ENCODE measurements around the gene ACTG2. TPM values are rescaled to one million over a fixed set of nuclear protein-coding genes. Genes with fewer than 3 reads are reported as not detected.
A peak's percentile ranks its signal among the peaks of the same experiment; 100 is the strongest.

The ACTG2 gene
- total RNA-seq = 0.19 and 0.31 TPM in 2 replicates
- long read RNA-seq = 0 reads

DNA sequence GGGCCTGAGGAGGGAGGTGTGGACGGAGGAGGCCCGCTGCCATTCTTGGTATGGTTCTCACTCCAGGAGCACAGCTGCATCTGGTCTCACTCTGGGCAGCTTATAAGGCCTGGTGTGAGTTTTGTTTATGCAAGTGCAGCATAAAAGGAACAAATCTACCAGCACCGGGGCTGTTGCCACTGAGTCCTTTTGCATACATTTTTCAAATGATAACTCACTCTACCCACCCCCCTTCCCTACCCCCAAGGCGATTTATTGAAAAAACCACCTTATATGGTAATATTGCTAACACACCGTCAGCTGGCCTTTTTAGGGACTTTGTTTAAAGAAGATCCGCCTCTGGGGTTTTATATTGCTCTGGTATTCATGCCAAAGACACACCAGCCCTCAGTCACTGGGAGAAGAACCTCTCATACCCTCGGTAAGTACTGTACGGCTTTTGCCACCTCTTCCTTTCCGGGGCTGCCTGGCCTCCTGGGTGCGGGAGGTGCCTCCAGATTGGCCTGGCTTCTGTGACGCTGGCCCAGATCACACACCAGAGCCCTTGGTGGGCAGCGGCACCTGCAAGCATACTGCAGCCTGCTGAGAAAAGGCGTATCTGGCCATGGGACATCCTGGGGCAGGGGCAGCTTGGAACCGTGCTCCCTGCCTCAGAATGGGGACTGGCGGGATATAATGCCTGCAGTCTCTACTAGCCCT, at the start of gene ACTG2:
TSS of gene ACTG2 (plus strand) at position 378 of the 699 bp plus-strand sequence. CDS start 8,304 bp downstream, outside the sequence.
- Mint-ChIP-seq H3K9me3 (ENCODE audit: low read depth) (no peaks in the 10 kb centered on the region), H3K4me1 (ENCODE audit: low read depth) (peaks cover 1% of the 10 kb centered on the region), H3K27me3 (peaks cover 9% of the 10 kb centered on the region), H3K4me3 (ENCODE audit: low read depth) (no peak within 1 kb of the TSS), H3K27ac (no peak within 1 kb of the TSS), H3K36me3 (ENCODE audit: insufficient read depth) (no peaks in the 10 kb centered on the region)
- no peak for DNase-seq (ENCODE audit: low spot score, unreplicated experiment)
- TF ChIP-seq, protein P1, sequence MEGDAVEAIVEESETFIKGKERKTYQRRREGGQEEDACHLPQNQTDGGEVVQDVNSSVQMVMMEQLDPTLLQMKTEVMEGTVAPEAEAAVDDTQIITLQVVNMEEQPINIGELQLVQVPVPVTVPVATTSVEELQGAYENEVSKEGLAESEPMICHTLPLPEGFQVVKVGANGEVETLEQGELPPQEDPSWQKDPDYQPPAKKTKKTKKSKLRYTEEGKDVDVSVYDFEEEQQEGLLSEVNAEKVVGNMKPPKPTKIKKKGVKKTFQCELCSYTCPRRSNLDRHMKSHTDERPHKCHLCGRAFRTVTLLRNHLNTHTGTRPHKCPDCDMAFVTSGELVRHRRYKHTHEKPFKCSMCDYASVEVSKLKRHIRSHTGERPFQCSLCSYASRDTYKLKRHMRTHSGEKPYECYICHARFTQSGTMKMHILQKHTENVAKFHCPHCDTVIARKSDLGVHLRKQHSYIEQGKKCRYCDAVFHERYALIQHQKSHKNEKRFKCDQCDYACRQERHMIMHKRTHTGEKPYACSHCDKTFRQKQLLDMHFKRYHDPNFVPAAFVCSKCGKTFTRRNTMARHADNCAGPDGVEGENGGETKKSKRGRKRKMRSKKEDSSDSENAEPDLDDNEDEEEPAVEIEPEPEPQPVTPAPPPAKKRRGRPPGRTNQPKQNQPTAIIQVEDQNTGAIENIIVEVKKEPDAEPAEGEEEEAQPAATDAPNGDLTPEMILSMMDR (IDR thresholded peaks at IDR 0.05; ENCODE audit: unreplicated experiment) = no peak

DNA sequence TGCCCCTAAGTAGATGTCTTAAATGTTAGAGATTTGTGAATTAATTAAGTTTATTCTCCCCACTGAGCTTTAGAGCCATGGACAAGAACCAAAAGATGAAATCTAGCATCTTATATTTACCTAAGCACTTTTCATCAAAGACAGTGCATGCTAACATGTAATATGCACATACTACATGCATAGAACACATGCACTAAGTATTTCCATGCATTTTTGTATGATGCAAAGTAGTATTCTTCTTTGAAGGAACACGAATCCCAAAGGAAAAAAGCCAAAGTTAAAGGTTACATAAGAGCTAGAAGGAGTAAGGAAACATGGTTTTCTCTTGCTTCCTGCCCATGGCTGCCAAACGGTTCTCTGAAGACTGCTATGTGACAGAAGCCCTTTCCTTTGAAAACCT, 48.7 kb upstream of the ACTG2 start:
- no peaks in the 10 kb centered on the region for H3K27me3 Mint-ChIP-seq

DNA sequence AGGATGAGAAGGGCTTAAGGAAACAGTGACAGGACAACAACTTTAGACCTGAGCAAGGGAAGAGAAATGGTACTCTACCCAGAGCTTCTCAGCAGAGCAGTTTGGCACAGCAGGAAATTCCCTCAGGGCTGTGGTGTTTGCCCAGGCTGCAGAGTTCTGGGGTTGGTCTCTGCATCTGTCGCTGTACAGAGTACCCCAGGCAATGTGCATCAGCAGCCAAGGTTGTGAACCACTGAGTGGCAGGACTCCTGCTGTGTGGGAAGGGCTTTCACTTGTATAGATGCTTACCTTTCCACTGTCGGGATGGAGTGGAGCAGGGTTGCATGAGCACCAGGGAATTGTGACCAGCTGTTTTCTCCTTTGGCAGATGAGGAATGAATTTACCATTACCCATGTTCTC, 42.8 kb upstream of the ACTG2 start:
- Mint-ChIP-seq H3K9me3 (ENCODE audit: low read depth) (no peaks in the 10 kb centered on the region), H3K27me3 (no peaks in the 10 kb centered on the region), H3K36me3 (ENCODE audit: insufficient read depth) (peaks cover 21% of the 10 kb centered on the region), H3K27ac (no peak overlapping the region), H3K4me1 (ENCODE audit: low read depth) (no peaks in the 10 kb centered on the region), H3K4me3 (ENCODE audit: low read depth) (no peak overlapping the region)
- DNase-seq (ENCODE audit: low spot score, unreplicated experiment) = no peak
- TF ChIP-seq, protein P1 (IDR thresholded peaks at IDR 0.05; ENCODE audit: unreplicated experiment) = no peak

More for the DNA sequence above, 48.7 kb upstream of the ACTG2 start:
- no peaks in the 10 kb centered on the region for H3K9me3 Mint-ChIP-seq (ENCODE audit: low read depth)
- no peak for DNase-seq (ENCODE audit: low spot score, unreplicated experiment)
- TF ChIP-seq, protein P1 (IDR thresholded peaks at IDR 0.05; ENCODE audit: unreplicated experiment) = no peak
- H3K4me3 Mint-ChIP-seq (ENCODE audit: low read depth) = no peak overlapping the region
- peaks cover 11% of the 10 kb centered on the region for H3K4me1 Mint-ChIP-seq (ENCODE audit: low read depth)
- peaks cover 22% of the 10 kb centered on the region for H3K36me3 Mint-ChIP-seq (ENCODE audit: insufficient read depth)
- no peak overlapping the region for H3K27ac Mint-ChIP-seq

- TF ChIP-seq, protein P1 (IDR thresholded peaks at IDR 0.05; ENCODE audit: unreplicated experiment) = peak; percentile 44
- Mint-ChIP-seq H3K36me3 (ENCODE audit: insufficient read depth) (peaks cover 26% of the 10 kb centered on the region), H3K27me3 (no peaks in the 10 kb centered on the region), H3K4me3 (ENCODE audit: low read depth) (no peak overlapping the region), H3K9me3 (ENCODE audit: low read depth) (no peaks in the 10 kb centered on the region), H3K4me1 (ENCODE audit: low read depth) (no peaks in the 10 kb centered on the region), H3K27ac (no peak overlapping the region)
- DNase-seq (ENCODE audit: low spot score, unreplicated experiment) = no peak
Observed at GRCh38 chr2:73851274-73851673, 41.5 kb upstream of the ACTG2 start.

GRCh38 chr2:73852020-73852419, 40.8 kb upstream of the ACTG2 start:
- no peak for DNase-seq (ENCODE audit: low spot score, unreplicated experiment)
- H3K9me3 Mint-ChIP-seq (ENCODE audit: low read depth) = no peaks in the 10 kb centered on the region
- H3K4me3 Mint-ChIP-seq (ENCODE audit: low read depth) = no peak overlapping the region
- no peaks in the 10 kb centered on the region for H3K27me3 Mint-ChIP-seq
- H3K36me3 Mint-ChIP-seq (ENCODE audit: insufficient read depth) = peaks cover 25% of the 10 kb centered on the region
- TF ChIP-seq, protein P1 (IDR thresholded peaks at IDR 0.05; ENCODE audit: unreplicated experiment) = no peak
- H3K4me1 Mint-ChIP-seq (ENCODE audit: low read depth) = no peaks in the 10 kb centered on the region
- no peak overlapping the region for H3K27ac Mint-ChIP-seq
